ENCODE results near the gene GLCCI1.

DNA sequence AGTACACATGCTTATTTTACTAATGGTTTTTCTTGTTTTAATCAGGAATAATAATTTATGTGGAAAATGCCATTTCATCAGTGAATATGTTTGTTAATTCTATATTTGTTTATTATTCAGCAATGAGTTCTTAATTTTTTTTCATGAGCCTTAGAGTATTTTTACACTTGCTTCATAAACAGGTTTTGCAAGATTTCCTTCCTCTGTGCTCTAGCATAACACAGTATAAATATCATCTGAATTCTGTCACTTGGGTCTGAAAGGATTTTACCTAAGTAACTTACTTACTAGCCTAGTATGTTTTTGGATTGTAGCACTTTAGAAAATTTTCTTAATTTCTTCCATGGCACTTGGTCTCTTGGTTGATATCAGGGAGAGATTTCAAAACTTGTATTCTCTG lies 45.8 kb downstream of the GLCCI1 start:
- TF ChIP-seq FOXA2 (IDR thresholded peaks at IDR 0.05) (no peak), CTCF (IDR thresholded peaks at IDR 0.05; ENCODE audit: low read depth, low read length, missing input control) (no peak), REST (IDR thresholded peaks at IDR 0.05) (no peak), TAF1 (conservative IDR thresholded peaks at IDR 0.05) (no peak), SP1 (IDR thresholded peaks at IDR 0.05) (no peak), ATF3 (IDR thresholded peaks at IDR 0.05) (no peak), RAD21 (IDR thresholded peaks at IDR 0.05) (no peak), JUND (IDR thresholded peaks at IDR 0.05) (no peak), MAX (IDR thresholded peaks at IDR 0.05) (no peak), EGR1 (IDR thresholded peaks at IDR 0.05; ENCODE audit: low read depth in 2 of 2) (no peak)
- TF ChIP-seq, protein P1, sequence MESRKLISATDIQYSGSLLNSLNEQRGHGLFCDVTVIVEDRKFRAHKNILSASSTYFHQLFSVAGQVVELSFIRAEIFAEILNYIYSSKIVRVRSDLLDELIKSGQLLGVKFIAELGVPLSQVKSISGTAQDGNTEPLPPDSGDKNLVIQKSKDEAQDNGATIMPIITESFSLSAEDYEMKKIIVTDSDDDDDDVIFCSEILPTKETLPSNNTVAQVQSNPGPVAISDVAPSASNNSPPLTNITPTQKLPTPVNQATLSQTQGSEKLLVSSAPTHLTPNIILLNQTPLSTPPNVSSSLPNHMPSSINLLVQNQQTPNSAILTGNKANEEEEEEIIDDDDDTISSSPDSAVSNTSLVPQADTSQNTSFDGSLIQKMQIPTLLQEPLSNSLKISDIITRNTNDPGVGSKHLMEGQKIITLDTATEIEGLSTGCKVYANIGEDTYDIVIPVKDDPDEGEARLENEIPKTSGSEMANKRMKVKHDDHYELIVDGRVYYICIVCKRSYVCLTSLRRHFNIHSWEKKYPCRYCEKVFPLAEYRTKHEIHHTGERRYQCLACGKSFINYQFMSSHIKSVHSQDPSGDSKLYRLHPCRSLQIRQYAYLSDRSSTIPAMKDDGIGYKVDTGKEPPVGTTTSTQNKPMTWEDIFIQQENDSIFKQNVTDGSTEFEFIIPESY (IDR thresholded peaks at IDR 0.05), result no peak

Measured in liver (tissue), 3 donors.